Fibroblast of skin of left biceps (primary cell): ENCODE data around the gene MAD2L1.
A peak's percentile ranks its signal among the peaks of the same experiment; 100 is the strongest.
"Not testable (repeated sequence)": the region's sequence is repeated elsewhere in the genome, so short reads cannot be mapped to it uniquely, and the experiment has no call there.

ENCODE experiments used
- DNase-seq, 2 experiments: peaks; one replicate each; pipeline ENCODE4 v3.0.0-alpha.2; 2013; ENCODE audit warnings: low read depth in 2 of 2

MAD2L1 gene

GRCh38 chr4:120066517-120067340, at the start of gene MAD2L1:
Gene MAD2L1 (minus strand): TSS chr4:120066848. CDS start chr4:120066734, 114 bp downstream.
- DNase-seq: peak; percentile 95

DNA sequence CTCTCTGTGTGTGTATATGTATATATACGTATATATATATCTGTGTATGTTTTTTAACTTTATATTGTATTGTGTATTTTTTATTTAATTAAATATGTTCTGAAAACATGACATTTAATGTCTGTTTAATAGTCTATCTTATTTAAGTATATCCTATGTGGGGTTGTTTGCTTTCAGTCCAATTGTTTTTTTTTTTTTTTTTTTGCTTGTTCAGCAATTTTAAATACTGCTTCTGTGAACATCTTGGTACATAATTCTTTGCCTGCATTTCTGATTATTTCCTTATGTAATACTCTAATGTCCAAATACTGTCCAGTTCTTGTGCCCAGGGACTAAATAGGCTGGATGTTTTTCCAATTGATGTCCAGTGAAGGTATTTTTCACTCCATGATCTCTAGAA, 45.1 kb upstream of the MAD2L1 start:
- DNase-seq: no peak

- no peak for DNase-seq
These were observed 42.8 kb upstream of the MAD2L1 start for GRCh38 chr4:120109406-120109805.

DNA sequence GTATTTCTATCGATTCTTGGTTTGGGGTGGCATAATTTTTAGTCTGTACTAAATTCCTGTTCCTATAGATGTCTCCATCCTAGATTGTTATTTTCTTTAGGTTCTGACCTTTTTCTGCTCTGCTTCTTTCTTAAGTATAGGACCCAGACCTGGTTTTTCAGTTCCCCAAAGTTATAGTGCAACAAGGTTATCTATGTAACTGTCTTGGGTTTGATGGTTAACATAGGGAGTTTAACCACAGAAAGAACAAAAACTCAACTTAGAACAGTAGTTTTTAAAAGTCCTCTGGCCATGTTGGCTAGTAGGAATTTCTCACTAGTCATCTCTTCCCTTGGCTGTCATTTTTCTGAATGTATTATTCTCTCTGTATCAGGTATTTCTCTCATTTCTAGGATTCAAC, 38.8 kb upstream of the MAD2L1 start:
- no peak for DNase-seq

DNA sequence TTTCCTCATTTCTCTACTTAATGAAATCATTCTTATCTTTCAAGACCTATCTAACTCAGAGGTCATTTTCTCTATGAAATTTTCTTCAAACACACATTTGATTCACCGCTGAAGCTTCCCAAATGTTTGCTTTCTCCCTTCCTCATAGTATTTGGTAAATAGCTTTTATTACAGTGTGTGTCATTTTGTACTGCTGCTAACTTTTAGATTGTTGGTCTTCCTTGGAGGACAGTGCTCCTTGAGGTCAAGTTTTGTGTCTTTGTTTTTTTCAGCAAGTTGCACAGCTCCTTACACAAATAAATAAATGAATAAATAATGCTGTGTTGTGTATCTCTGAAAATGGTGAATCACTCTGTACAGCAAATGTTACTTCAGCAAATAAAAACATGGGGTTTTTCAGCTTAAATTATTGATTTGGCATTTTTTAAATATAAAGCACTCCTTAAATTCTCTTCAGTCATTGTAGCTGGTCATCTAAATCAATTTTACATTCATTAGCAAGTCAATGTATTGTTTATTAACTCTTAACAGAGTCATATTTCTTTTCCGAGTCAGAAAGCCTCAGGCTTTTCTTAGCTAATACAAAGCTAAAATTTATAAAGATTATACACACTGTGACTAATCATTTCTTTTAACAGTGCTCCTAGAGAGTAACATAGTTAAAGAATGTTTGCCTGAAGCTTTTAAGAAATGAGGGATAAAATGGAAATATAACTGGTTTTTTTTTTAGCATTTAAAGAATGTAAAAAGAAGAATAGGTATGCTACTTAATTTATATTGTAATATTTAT, 30.1 kb upstream of the MAD2L1 start:
- no peak for DNase-seq

DNA sequence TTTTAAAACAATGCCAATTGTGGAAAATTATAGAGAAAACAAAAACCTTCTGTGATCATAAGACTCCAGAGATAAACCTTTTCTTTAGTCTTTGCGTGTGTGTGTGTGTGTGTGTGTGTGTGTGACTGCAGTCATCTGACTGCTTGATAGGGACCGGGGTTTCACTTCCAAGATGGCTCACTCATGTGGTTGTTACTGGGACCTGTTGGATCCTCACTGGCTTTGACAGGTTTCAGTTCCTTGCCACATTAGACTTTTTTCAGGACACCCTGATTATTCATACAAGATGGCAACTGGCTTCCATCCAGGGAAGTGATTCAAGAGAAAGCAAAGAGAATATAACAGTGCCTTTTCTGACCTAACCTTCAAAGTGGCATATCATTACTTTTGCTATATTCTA, 21.9 kb upstream of the MAD2L1 start:
- DNase-seq: no peak

DNA sequence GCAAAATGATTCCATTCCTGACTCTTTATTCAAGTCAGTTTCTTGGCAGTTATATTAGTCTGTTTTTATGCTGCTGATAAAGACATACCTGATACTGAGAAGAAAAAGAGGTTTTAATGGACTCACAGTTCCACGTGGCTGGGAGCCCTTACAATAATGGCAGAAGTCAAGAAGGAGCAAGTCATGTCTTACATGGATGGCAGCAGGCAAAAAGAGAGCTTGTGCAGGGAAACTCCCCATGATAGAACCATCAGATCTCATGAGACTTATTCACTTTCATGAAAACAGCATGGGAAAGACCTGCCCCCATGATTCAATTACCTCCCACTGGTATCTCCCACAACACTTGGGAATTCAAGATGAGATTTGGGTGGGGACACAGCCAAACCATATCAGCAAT, 21.4 kb upstream of the MAD2L1 start:
- DNase-seq: not testable (repeated sequence)

DNA sequence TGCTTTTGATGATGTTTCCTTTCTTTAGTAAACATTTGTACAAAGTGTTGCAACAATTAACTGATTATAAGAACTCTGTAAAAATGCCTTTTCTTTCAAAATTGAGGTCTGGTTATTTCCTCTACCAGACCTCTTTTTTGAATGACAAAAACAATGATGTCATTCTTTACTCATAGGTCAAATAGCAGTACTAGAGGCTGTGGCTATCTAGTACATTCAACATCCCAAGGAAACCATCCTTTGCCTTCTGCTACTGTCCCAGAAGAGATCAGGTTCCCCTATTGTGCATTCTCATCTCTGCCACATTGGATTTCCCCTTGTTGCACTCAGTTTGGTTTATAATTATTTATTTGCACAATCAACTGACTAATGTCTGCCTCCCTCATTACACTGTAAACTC, 19.1 kb upstream of the MAD2L1 start:
- no peak for DNase-seq

DNA sequence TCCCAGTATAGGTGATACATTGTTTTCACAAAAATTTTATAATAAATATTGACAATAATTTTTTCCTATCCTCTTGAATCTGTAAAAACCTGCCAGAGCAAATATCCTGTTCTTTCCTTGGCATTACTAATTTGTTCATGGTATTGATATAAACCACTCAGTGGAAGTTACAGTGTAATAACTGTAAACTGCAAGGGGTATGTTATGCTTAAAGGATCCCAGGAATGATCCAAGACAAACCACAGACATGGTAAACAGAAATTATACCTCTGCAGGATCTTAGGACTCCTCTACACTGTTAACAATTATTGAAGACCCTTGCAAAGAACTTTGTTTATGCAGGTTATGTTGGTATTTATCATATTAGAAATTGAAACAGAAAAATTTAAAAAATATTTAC, 17.7 kb upstream of the MAD2L1 start:
- DNase-seq: no peak

DNA sequence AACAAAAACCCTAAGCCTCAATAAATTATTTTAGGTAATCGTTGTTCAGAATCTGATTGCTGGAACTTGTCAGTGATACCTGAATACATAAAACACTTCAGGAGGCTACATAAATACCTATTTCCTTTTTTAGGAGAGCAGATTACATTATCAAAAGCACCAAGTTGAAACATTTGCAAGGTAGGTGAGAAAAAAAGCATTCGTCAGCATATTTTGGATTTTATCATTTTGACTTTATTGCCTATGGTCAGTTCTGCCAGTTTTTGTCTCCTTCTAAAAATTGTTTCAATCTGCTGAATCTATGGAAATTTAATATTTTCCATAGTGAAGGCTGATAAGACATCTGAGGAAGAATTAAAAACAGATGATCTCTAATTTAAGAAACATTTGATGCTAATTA, 16.5 kb upstream of the MAD2L1 start:
- no peak for DNase-seq

DNA sequence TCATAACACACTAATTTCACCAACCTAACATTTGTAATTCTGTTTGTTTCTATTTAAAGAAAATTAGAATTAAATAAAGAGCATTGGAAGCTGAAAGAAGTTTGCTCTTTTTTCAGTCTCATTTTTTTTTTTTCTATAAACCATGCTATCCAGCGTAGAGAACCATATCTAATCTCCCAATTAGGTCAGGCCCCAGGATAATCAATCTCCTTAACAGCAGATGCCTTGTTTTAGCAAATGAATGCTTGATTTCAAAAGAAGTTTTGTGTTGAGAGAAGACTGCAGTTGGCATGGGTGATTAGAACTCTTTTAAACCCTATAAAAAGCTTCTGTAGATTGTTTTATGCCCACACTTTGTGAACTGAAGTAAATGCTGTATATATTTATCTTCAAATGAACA, 15.6 kb upstream of the MAD2L1 start:
- DNase-seq: no peak

DNA sequence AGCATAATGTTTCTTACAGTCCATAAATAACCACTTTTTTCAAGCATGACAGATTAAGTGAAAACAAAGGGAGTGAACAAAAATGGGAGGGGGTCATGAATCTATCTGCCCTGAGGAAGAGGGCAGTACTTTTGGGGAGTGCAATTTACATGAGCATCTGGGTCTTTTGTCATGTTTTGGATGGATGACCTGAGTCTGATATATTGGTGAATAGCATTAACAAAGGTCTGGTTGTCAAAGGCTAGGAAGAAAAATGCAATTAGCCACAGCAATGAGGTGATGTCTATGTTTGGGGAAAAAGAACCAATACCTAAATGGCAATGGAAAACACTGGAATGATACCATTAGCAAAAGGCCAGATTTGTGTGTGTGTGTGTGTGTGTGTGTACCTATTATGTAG, 15.1 kb upstream of the MAD2L1 start:
- DNase-seq: no peak

- DNase-seq: no peak
These were observed 13.9 kb upstream of the MAD2L1 start for GRCh38 chr4:120080533-120080932.

GRCh38 chr4:120079839-120080520, 13.3 kb upstream of the MAD2L1 start:
- no peak for DNase-seq

- DNase-seq: no peak
These were observed 11.6 kb upstream of the MAD2L1 start for GRCh38 chr4:120078216-120078615.

DNA sequence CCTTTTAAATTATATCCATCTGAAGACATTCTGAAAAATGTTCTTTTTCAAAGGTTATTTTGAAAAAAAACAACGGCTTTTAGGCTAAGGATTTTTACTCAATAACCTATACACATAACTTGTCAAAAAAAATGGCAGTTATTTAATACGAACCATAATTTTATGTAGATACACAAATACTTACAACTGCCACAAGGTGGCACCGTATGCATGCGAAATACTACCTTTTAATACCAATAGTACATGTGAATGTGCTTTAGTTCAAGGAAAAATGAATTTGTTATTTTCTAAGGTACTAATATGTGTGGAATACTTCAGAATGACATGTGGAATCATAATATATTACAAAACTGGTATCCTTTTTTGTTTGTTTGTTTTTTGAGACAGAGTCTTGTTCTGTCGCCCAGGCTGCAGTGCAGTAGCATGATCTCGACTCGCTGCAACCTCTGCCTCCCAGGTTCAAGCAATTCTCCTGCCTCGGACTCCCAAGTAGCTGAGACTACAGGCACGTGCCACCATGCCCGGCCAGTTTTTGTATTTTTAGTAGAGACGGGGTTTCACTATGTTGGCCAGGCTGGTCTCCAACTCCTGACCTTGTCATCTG, 4.6 kb upstream of the MAD2L1 start:
- peak in 1 of 2 experiments; percentile 37 for DNase-seq

- peak in 1 of 2 experiments; percentile 42 for DNase-seq
These were observed 3.5 kb upstream of the MAD2L1 start for GRCh38 chr4:120070196-120070595.

DNA sequence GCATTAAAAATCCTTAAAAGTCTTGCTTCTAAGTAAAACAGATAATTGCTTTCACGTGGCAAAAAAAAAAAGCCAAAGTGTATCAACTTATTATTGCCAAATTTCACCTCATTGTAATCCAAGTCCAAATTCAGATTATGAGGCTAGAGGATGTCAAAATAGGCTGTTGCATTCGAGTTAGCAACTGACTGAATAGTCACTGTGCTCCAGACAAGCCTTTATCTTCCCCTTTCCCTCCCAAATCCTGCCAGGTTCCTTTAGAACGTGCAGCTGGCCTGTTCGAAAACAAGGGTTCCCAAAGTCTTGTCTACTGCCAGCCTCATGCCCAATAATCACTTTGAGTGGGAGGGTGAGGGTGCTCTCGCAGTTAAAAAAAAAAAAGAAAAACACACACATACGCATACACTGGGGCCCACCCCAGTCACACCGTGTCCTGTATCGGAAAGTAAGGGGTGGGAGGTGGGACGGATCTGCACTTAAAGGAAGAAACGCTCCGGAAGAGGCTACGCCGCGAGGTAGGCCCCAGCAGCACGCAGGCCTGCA, 603 bp downstream of the MAD2L1 start:
- no peak for DNase-seq

- DNase-seq: no peak
These were observed 1.8 kb downstream of the MAD2L1 start for GRCh38 chr4:120064887-120065286.

- DNase-seq: not testable (repeated sequence)
These were observed 2.9 kb downstream of the MAD2L1 start for GRCh38 chr4:120063711-120064110.

DNA sequence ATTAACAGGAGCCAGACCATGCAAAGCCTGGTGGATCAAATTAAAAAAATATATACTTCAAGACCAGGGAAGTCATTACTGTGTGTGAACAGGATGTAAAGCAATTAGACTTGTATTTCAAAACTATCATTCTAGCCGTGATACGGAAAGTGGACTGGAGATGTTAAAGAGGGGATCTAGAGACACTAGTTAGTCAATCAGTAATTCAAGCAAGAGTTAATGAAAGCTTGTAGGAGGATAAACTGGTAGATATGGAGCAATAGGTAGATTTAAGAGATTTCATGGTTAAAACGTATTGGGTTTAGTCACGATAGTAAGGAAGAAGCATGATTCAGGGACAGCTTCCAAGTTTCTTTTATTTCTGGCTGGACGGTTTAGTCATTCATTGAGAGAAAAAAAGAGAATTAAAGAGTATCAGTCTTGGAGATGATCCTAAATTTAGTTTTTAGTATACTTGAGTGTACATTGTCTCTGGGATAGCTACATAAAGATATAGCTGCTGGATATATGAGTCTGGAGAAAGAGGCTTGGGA, 3.9 kb downstream of the MAD2L1 start:
- DNase-seq: no peak
